ENCODE data around the gene CDCA3.

CDCA3 gene

GRCh38 chr12:6819106-6820030, 31.7 kb downstream of the CDCA3 start:
- DNase-seq = peak; percentile 50

GRCh38 chr12:6818645-6819044, 32.4 kb downstream of the CDCA3 start:
- DNase-seq = peak; percentile 51

GRCh38 chr12:6818222-6818621, 32.9 kb downstream of the CDCA3 start:
- DNase-seq = peak; percentile 65

- no peak for DNase-seq
Observed at GRCh38 chr12:6817662-6818157, 33.4 kb downstream of the CDCA3 start.

GRCh38 chr12:6817098-6817497, 34.0 kb downstream of the CDCA3 start:
- no peak for DNase-seq

GRCh38 chr12:6816598-6816997, 34.5 kb downstream of the CDCA3 start:
- DNase-seq = no peak

- no peak for DNase-seq
Observed at GRCh38 chr12:6813363-6813762, 37.7 kb downstream of the CDCA3 start.

GRCh38 chr12:6810758-6811157, 40.3 kb downstream of the CDCA3 start:
- DNase-seq = no peak

- no peak for DNase-seq
Observed at GRCh38 chr12:6809056-6809455, 42.0 kb downstream of the CDCA3 start.

GRCh38 chr12:6807170-6807569, 43.9 kb downstream of the CDCA3 start:
- DNase-seq = no peak

- DNase-seq = no peak
Observed at GRCh38 chr12:6799147-6799546, 51.9 kb downstream of the CDCA3 start.

Data from eye (tissue), 1 donor.